Ecto neural progenitor cell (in vitro differentiated cells): ENCODE results near the gene EIF3M.
"Not testable (repeated sequence)": the region's sequence is repeated elsewhere in the genome, so short reads cannot be mapped to it uniquely, and the experiment has no call there.

ENCODE experiments used
- DNase-seq: peaks from one replicate; pipeline ENCODE4 v3.0.0-alpha.2; 2018; ENCODE audit warnings: low spot score

The EIF3M gene

GRCh38 chr11:32597921-32598320, 14.3 kb downstream of the EIF3M start:
- no peak for DNase-seq

GRCh38 chr11:32602657-32603415, 19.2 kb downstream of the EIF3M start:
- DNase-seq: no peak

GRCh38 chr11:32606220-32606619, 22.6 kb downstream of the EIF3M start:
- no peak for DNase-seq

GRCh38 chr11:32608826-32609225, 25.2 kb downstream of the EIF3M start:
- not testable (repeated sequence) for DNase-seq

- DNase-seq: no peak
Measured at GRCh38 chr11:32610797-32611352, 27.2 kb downstream of the EIF3M start.

- DNase-seq: no peak
Measured at GRCh38 chr11:32613500-32614151, 30.0 kb downstream of the EIF3M start.

- no peak for DNase-seq
Measured at GRCh38 chr11:32615422-32615821, 31.8 kb downstream of the EIF3M start.

- no peak for DNase-seq
Measured at GRCh38 chr11:32616903-32617302, 33.3 kb downstream of the EIF3M start.

GRCh38 chr11:32630844-32631243, 47.2 kb downstream of the EIF3M start:
- no peak for DNase-seq

- DNase-seq: no peak
Measured at GRCh38 chr11:32635819-32636218, 52.2 kb downstream of the EIF3M start.

GRCh38 chr11:32641361-32641760, 57.7 kb downstream of the EIF3M start:
- no peak for DNase-seq

- DNase-seq: no peak
Measured at GRCh38 chr11:32643526-32643925, 59.9 kb downstream of the EIF3M start.
